Caco-2 (cell line): ENCODE measurements around the gene GPBP1L1. TPM values are rescaled to one million over a fixed set of nuclear protein-coding genes. Genes with fewer than 3 reads are reported as not detected.

Experiments
- BruUV-seq: library from RNA; stranded (reverse); fragments of 400-500 nt; replicated peaks from 2 replicates; lab custom pipeline; 2021; lab: Mats Ljungman, UMichigan
- CTCF ChIA-PET: fragments of 300-600 bp; sonication (Branson Sonifier 250); formaldehyde crosslinking; loops from one replicate; lab custom pipeline; 2022; ENCODE audit warnings: antibody characterized with exemption; lab: Charles Lee
- POLR2A ChIA-PET: fragments of 300-600 bp; sonication (Branson Sonifier 250); formaldehyde crosslinking; loops from one replicate; lab custom pipeline; 2022; ENCODE audit warnings: antibody characterized with exemption; lab: Charles Lee
- DNase-seq, 2 experiments: peaks; one replicate each; pipeline versions ENCODE4 v3.0.0 to v3.0.0-alpha.2; 2020 to 2022
- H3K27me3 ChIP-seq: replicated peaks from 2 replicates; pipeline ENCODE4 v1.6.0; 2011; ENCODE audit warnings: low read length; ENCODE audit not compliant: control insufficient read depth, insufficient read depth
- H3K36me3 ChIP-seq: 2 replicates; pipeline ENCODE4 v1.5.1; 2011; ENCODE audit warnings: low read length; ENCODE audit not compliant: control insufficient read depth, insufficient read depth
- H3K4me1 ChIP-seq: fragments of 250-450 bp; sonication (Bioruptor Pico); 2 replicates; pipeline ENCODE4 v1.5.1; 2020; ENCODE audit warnings: mild to moderate bottlenecking
- H3K4me3 ChIP-seq: 2 replicates; pipeline ENCODE4 v1.5.1; 2011; ENCODE audit warnings: low read depth, mild to moderate bottlenecking, control low read depth, low read length
- H3K9me3 ChIP-seq: fragments of 250-450 bp; sonication (Bioruptor Pico); 2 replicates; pipeline ENCODE4 v1.5.1; 2020; ENCODE audit warnings: mild to moderate bottlenecking, moderate library complexity
- H3K27ac Mint-ChIP-seq: one replicate; pipeline ENCODE4 v1.8.0; 2022; ENCODE audit warnings: mixed read lengths; ENCODE audit not compliant: unreplicated experiment
- H3K27me3 Mint-ChIP-seq: one replicate; pipeline ENCODE4 v1.8.0; 2022; ENCODE audit warnings: mixed read lengths; ENCODE audit not compliant: insufficient read depth, unreplicated experiment
- H3K36me3 Mint-ChIP-seq: one replicate; pipeline ENCODE4 v1.8.0; 2022; ENCODE audit warnings: mild to moderate bottlenecking, mixed read lengths; ENCODE audit not compliant: insufficient read depth, unreplicated experiment
- H3K4me1 Mint-ChIP-seq: one replicate; pipeline ENCODE4 v1.8.0; 2022; ENCODE audit warnings: low read depth, mixed read lengths; ENCODE audit not compliant: unreplicated experiment
- H3K4me3 Mint-ChIP-seq: one replicate; pipeline ENCODE4 v1.8.0; 2022; ENCODE audit warnings: mild to moderate bottlenecking, moderate library complexity, mixed read lengths; ENCODE audit not compliant: unreplicated experiment
- H3K9me3 Mint-ChIP-seq: one replicate; pipeline ENCODE4 v1.8.0; 2022; ENCODE audit warnings: mixed read lengths; ENCODE audit not compliant: unreplicated experiment
- intact Hi-C: fragments of 100-400 bp; cut with micrococcal nuclease; formaldehyde crosslinking; loops from one replicate; pipeline ENCODE4 v1.10.0; 2022; ENCODE audit not compliant: unreplicated experiment
- total RNA-seq: library from RNA; stranded (reverse); gene quantifications from 2 replicates; pipeline ENCODE4 v1.2.3, GENCODE V29; 2022
- TF ChIP-seq, protein P1 (sequence below), 2 experiments: fragments of 200-600 bp in 1 of 2; IDR thresholded peaks; 1 replicate in 1 of 2; 2 replicates in 1 of 2; pipeline versions ENCODE4 v1.5.1 to v1.8.0; 2011 to 2022; ENCODE audit warnings: antibody characterized with exemption in 1 of 2, control low read depth in 1 of 2, inconsistent platforms in 1 of 2, low read depth in 1 of 2, low read length in 1 of 2, mild to moderate bottlenecking in 1 of 2, moderate library complexity in 1 of 2; ENCODE audit not compliant: insufficient read depth in 1 of 2, severe bottlenecking in 1 of 2, unreplicated experiment in 1 of 2

GPBP1L1 gene
- total RNA-seq, 1 experiment from 2014 or later: 61.8 TPM

DNA sequence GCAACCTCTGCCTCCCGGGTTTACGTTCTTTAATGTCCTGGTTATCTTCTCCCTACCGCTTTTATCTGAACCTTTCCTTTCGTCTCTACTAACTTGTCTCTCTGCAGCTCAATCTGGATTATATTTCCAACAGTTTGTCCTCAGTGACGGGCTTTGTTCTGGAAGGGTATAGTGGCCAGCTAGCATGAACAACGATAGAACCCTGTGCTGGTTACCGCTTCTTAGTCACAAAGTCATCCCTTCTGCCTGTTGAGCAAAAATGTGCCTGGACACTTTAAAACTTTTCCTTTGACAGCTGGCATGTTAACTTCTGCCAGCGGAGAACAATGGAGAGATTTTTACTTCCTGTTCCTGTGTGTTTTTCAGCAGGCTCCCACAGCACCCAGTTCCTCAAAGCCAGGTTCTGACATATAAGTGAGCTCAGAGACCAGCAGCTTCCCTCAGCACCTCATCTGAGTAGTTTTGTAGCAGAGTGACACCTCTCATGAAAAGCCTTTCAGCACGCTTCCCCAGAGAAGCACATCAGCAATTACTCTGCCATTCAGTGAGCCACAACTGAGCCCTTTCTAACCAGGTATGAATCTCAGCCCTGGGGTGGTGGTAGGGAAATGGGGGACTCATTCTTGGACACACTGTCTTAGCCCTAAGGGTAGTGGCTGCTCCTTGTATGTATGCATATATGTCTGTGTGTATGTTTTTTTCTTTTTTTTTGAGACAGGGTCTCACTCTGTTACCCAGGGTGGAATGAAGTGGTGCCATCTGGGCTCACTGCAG is 38.9 kb downstream of the GPBP1L1 start:
- TF ChIP-seq, protein P1, sequence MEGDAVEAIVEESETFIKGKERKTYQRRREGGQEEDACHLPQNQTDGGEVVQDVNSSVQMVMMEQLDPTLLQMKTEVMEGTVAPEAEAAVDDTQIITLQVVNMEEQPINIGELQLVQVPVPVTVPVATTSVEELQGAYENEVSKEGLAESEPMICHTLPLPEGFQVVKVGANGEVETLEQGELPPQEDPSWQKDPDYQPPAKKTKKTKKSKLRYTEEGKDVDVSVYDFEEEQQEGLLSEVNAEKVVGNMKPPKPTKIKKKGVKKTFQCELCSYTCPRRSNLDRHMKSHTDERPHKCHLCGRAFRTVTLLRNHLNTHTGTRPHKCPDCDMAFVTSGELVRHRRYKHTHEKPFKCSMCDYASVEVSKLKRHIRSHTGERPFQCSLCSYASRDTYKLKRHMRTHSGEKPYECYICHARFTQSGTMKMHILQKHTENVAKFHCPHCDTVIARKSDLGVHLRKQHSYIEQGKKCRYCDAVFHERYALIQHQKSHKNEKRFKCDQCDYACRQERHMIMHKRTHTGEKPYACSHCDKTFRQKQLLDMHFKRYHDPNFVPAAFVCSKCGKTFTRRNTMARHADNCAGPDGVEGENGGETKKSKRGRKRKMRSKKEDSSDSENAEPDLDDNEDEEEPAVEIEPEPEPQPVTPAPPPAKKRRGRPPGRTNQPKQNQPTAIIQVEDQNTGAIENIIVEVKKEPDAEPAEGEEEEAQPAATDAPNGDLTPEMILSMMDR (IDR thresholded peaks at IDR 0.05; ENCODE audit: insufficient read depth in 1 of 2, low read depth in 1 of 2, low read length in 1 of 2, severe bottlenecking in 1 of 2, unreplicated experiment in 1 of 2): no peak
- DNase-seq: no peak
- H3K4me1 ChIP-seq: no peaks in the 10 kb centered on the region
- no peak overlapping the region for H3K4me3 ChIP-seq
- peaks cover 7% of the 10 kb centered on the region for H3K4me1 Mint-ChIP-seq
- H3K36me3 ChIP-seq: no peaks in the 10 kb centered on the region; the same call in 1 of the 2 replicates
- peaks cover 49% of the 10 kb centered on the region for H3K36me3 Mint-ChIP-seq
- no peaks in the 10 kb centered on the region for H3K9me3 ChIP-seq
- H3K4me3 Mint-ChIP-seq: no peak overlapping the region
- no peaks in the 10 kb centered on the region for H3K27me3 ChIP-seq
- no peaks in the 10 kb centered on the region for H3K27me3 Mint-ChIP-seq
- no peak overlapping the region for H3K27ac Mint-ChIP-seq
- no peaks in the 10 kb centered on the region for H3K9me3 Mint-ChIP-seq
- intact Hi-C loops: no loop called here
- POLR2A ChIA-PET: interaction anchor here (0.7 kb wide), 1 partner anchor 696 kb away, joined by 3 read pairs; no protein-coding TSS in a partner anchor
- BruUV-seq: no TSS peak
- CTCF ChIA-PET: no interaction called here

DNA sequence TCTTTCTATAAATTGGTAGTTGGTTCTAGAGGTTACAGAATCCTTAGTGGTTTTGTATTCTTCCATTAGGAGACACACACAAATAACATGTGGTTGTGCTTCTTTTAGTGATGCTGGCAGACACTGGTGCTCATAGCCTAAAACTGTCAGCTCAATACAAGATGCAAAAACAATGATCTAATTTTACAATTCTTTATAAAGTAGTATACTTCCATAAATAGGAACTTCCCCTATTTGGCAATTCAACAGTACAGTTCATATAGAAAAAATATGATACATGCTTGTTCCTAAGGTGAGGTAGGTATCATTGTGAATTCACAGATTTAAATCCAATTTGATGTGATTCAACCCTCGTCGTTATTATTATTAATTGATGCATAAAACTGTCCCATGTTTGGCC is 41.7 kb downstream of the GPBP1L1 start:
- ChIA-PET CTCF (interaction anchor here (0.5 to 0.7 kb wide), 2 partner anchors 144 to 242 kb away, joined by 3 to 9 read pairs; partner anchors contain the start of gene MMACHC), POLR2A (no interaction called here)
- BruUV-seq: no TSS peak
- Histone ChIP-seq H3K27me3 (no peaks in the 10 kb centered on the region), H3K4me1 (no peaks in the 10 kb centered on the region), H3K36me3 (no peaks in the 10 kb centered on the region), H3K4me3 (no peak overlapping the region), H3K9me3 (no peaks in the 10 kb centered on the region)
- no peak for DNase-seq
- intact Hi-C loops: loop anchor here (5.0 kb wide), 1 partner anchor 238 kb away; no protein-coding TSS in a partner anchor
- H3K27me3 Mint-ChIP-seq: no peaks in the 10 kb centered on the region
- TF ChIP-seq, protein P1 (IDR thresholded peaks at IDR 0.05; ENCODE audit: insufficient read depth in 1 of 2, low read depth in 1 of 2, low read length in 1 of 2, severe bottlenecking in 1 of 2, unreplicated experiment in 1 of 2): no peak
- no peak overlapping the region for H3K27ac Mint-ChIP-seq
- no peak overlapping the region for H3K4me3 Mint-ChIP-seq
- H3K36me3 Mint-ChIP-seq: peaks cover 48% of the 10 kb centered on the region
- H3K4me1 Mint-ChIP-seq: peaks cover 7% of the 10 kb centered on the region
- no peaks in the 10 kb centered on the region for H3K9me3 Mint-ChIP-seq

DNA sequence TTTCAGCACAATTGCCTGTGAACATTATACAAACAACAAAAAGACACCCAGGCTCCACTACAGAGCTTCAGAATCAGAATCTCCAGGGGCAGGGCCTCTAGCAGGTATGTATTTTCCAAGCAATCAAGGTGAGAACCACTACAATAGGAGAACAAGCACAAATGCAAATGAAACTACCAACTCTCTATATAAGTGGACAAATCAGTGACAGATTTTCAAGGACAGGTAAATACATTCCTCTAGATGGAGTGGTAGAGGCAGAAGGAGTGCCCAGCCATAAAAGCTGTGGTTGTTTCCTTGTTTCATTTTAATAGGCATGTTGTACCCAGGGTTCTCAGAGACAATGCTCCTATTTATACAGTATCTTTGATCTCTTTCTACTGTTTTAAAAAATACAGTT is 42.4 kb downstream of the GPBP1L1 start:
- Histone ChIP-seq H3K9me3 (no peaks in the 10 kb centered on the region), H3K36me3 (no peaks in the 10 kb centered on the region), H3K4me1 (no peaks in the 10 kb centered on the region), H3K4me3 (no peak overlapping the region), H3K27me3 (no peaks in the 10 kb centered on the region)
- intact Hi-C loops: loop anchor here (5.0 kb wide), 1 partner anchor 238 kb away; no protein-coding TSS in a partner anchor
- H3K4me3 Mint-ChIP-seq: no peak overlapping the region
- H3K9me3 Mint-ChIP-seq: no peaks in the 10 kb centered on the region
- BruUV-seq: no TSS peak
- peaks cover 48% of the 10 kb centered on the region for H3K36me3 Mint-ChIP-seq
- TF ChIP-seq, protein P1 (IDR thresholded peaks at IDR 0.05; ENCODE audit: insufficient read depth in 1 of 2, low read depth in 1 of 2, low read length in 1 of 2, severe bottlenecking in 1 of 2, unreplicated experiment in 1 of 2): peak in 1 of 2 experiments; percentile 48
- H3K27ac Mint-ChIP-seq: no peak overlapping the region
- DNase-seq: peak in 1 of 2 experiments; percentile 12
- H3K27me3 Mint-ChIP-seq: no peaks in the 10 kb centered on the region
- CTCF ChIA-PET: interaction anchor here (0.5 kb wide), 1 partner anchor 144 kb away, joined by 9 read pairs; the partner anchor contains the start of gene MMACHC
- H3K4me1 Mint-ChIP-seq: peaks cover 7% of the 10 kb centered on the region
- POLR2A ChIA-PET: no interaction called here
